Transverse colon (tissue), 4 donors: Measurements from ENCODE around the gene TBC1D12.

Source experiments
- CTCF ChIP-seq, 5 experiments: fragments of 200-600 bp in 3 of 5; fragments of 450-650 bp in 2 of 5; sonication (generic) in 3 of 5; IDR thresholded peaks; 1 replicate in 2 of 5; 2 replicates in 3 of 5; pipeline ENCODE4 v1.5.1; 2016 to 2017; ENCODE audit warnings: antibody characterized with exemption in 5 of 5, inconsistent platforms in 3 of 5, mild to moderate bottlenecking in 2 of 5, moderate library complexity in 1 of 5
- POLR2A ChIP-seq: fragments of 450-650 bp; IDR thresholded peaks from one replicate; pipeline ENCODE4 v1.6.1; 2016; ENCODE audit warnings: antibody characterized with exemption, mild to moderate bottlenecking, moderate library complexity
- POLR2AphosphoS5 ChIP-seq, 3 donors: sonication (generic); formaldehyde crosslinking; IDR thresholded peaks; one replicate each; pipeline ENCODE4 v1.6.1; 2016; ENCODE audit warnings: antibody characterized with exemption in 3 of 3

- no peak for TF ChIP-seq POLR2A
- TF ChIP-seq CTCF (IDR thresholded peaks at IDR 0.05), result no peak
- no peak for TF ChIP-seq POLR2AphosphoS5 (IDR thresholded peaks at IDR 0.05)
These were observed 31.8 kb upstream of the TBC1D12 start for GRCh38 chr10:94370501-94370900.
